Measurements from ENCODE around the gene MBD3L5. TPM values are rescaled to one million over a fixed set of nuclear protein-coding genes. Genes with fewer than 3 reads are reported as not detected.

MBD3L5 gene
- total and polyA plus RNA-seq, 8 donors: not detected

DNA sequence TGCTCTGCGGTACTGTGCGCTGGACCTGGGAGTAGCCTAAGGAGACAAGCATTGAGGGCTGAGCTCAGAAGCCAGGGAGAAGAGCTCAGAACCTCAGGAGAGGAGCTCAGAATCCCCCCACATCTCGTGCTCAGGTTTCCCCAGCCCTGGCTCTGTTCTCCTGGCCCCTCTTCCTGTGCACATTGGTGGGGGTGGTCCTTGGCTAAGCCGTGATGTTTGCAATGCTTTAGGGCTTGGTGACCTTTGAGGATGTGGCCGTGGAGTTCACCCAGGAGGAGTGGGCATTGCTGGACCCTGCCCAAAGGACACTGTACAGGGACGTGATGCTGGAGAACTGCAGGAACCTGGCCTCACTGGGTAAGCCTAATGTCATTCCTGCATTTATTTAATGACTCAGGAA lies 45.8 kb downstream of the MBD3L5 start:
- TF ChIP-seq, protein P1, sequence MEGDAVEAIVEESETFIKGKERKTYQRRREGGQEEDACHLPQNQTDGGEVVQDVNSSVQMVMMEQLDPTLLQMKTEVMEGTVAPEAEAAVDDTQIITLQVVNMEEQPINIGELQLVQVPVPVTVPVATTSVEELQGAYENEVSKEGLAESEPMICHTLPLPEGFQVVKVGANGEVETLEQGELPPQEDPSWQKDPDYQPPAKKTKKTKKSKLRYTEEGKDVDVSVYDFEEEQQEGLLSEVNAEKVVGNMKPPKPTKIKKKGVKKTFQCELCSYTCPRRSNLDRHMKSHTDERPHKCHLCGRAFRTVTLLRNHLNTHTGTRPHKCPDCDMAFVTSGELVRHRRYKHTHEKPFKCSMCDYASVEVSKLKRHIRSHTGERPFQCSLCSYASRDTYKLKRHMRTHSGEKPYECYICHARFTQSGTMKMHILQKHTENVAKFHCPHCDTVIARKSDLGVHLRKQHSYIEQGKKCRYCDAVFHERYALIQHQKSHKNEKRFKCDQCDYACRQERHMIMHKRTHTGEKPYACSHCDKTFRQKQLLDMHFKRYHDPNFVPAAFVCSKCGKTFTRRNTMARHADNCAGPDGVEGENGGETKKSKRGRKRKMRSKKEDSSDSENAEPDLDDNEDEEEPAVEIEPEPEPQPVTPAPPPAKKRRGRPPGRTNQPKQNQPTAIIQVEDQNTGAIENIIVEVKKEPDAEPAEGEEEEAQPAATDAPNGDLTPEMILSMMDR (IDR thresholded peaks at IDR 0.05): no peak
- Histone ChIP-seq H3K9me3 (no peaks in the 10 kb centered on the region), H3K27ac (no peak overlapping the region), H3K4me1 (no peaks in the 10 kb centered on the region), H3K4me3 (no peak overlapping the region), H3K36me3 (peaks cover 14 to 86% (median 63%) of the 10 kb centered on the region in 3 donors), H3K27me3 (no peaks in the 10 kb centered on the region)
- FAIRE-seq (no peak), DNase-seq (no peak), ATAC-seq (no peak)
- intact Hi-C loops (cut with DNase I): no loop called here
- WGBS, 2 donors: 99% methylated on average over 6 of the region's 6 CpGs

DNA sequence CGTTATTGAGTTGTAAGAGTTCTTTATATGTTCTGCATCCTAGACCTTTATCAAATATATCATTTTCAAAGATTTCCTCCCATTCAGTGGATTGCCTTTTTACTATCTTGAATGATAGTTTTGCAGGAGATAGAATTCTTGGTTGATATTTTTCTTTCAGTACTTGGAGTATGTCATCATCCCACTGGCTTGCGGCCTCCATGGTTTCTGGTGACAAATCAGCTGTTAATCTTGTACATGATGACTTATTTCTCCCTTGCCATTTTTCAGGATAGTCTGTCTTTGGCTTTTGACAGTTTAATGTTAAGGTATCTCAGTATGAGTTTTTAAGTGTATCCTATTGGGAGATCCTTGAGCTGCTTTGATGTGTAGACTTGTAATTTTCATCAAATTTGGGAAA lies 47.6 kb downstream of the MBD3L5 start:
- no peaks in the 10 kb centered on the region for H3K4me1 ChIP-seq
- H3K27me3 ChIP-seq: no peaks in the 10 kb centered on the region
- DNase-seq: peak in 1 of 6 donors; percentile 1
- TF ChIP-seq, protein P1 (IDR thresholded peaks at IDR 0.05): no peak
- H3K4me3 ChIP-seq: no peak overlapping the region
- 96 to 100% methylated on average over 2 of the region's 2 CpGs for WGBS, 2 donors
- peaks cover 29 to 94% (median 74%) of the 10 kb centered on the region in 3 donors for H3K36me3 ChIP-seq
- no peak for ATAC-seq
- H3K9me3 ChIP-seq: peaks cover 0 to 15% (median 4%) of the 10 kb centered on the region in 4 donors
- FAIRE-seq: no peak
- intact Hi-C loops (cut with DNase I): no loop called here
- H3K27ac ChIP-seq: no peak overlapping the region

Other genes starting within 250 kb of the MBD3L5 start
- under 1 TPM in 4 of 6 donors, not detected in 2; 0.14 to 0.73 (median 0.39) TPM for gene ADGRE1, start 143.0 kb upstream of the MBD3L5 start, total RNA-seq
- under 1 TPM in 1 of 2 donors, not detected in 1; 0.07 TPM for gene ADGRE1, start 143.0 kb upstream of the MBD3L5 start, polyA plus RNA-seq
- gene MBD3L2B, start 9.1 kb upstream of the MBD3L5 start, total RNA-seq: not detected
- not detected for gene MBD3L2B, start 9.1 kb upstream of the MBD3L5 start, polyA plus RNA-seq
- gene MBD3L4, start 9.6 kb downstream of the MBD3L5 start, total RNA-seq: not detected
- not detected for gene MBD3L4, start 9.6 kb downstream of the MBD3L5 start, polyA plus RNA-seq
- not detected for gene MBD3L2, start 18.7 kb downstream of the MBD3L5 start, total RNA-seq
- not detected for gene MBD3L2, start 18.7 kb downstream of the MBD3L5 start, polyA plus RNA-seq
- not detected for gene MBD3L3, start 28.1 kb downstream of the MBD3L5 start, total RNA-seq
- not detected for gene MBD3L3, start 28.1 kb downstream of the MBD3L5 start, polyA plus RNA-seq
- gene ZNF557, start 39.1 kb downstream of the MBD3L5 start, total RNA-seq: 1 to 10 TPM; 3.0 to 6.6 (median 4.6) TPM
- gene ZNF557, start 39.1 kb downstream of the MBD3L5 start, polyA plus RNA-seq: 1 to 10 TPM; 1.7 to 2.6 TPM